GM23338 (cell line): ENCODE measurements around the gene TAF11. TPM values are rescaled to one million over a fixed set of nuclear protein-coding genes. Genes with fewer than 3 reads are reported as not detected.

ENCODE experiments used
- ATAC-seq: fragments of 200-7000 bp; cut with Tn5 transposase; 3 replicates; pipeline ENCODE4 v1.9.1; 2020
- DNase-seq: peaks from one replicate; pipeline ENCODE4 v3.0.0-alpha.2; 2015; ENCODE audit warnings: low spot score
- H2AFZ ChIP-seq: fragments of 200-600 bp; sonication (generic); 2 replicates; pipeline ENCODE4 v1.8.0; 2016; ENCODE audit warnings: antibody characterized with exemption, mild to moderate bottlenecking, moderate library complexity
- H3F3A ChIP-seq: fragments of 200-600 bp; sonication (generic); replicated peaks from 2 replicates; pipeline ENCODE4 v1.8.0; 2017; ENCODE audit warnings: antibody characterized with exemption, mixed run types, low read depth
- H3K27ac ChIP-seq: fragments of 200-600 bp; sonication (generic); 2 replicates; pipeline ENCODE4 v1.6.1; 2016; ENCODE audit warnings: low read depth
- H3K27me3 ChIP-seq: fragments of 200-600 bp; sonication (generic); 2 replicates; pipeline ENCODE4 v1.8.0; 2016; ENCODE audit warnings: mild to moderate bottlenecking, mixed run types, moderate library complexity; ENCODE audit not compliant: insufficient read depth
- H3K36me3 ChIP-seq: fragments of 200-600 bp; sonication (generic); 2 replicates; pipeline ENCODE4 v1.8.0; 2016; ENCODE audit warnings: mild to moderate bottlenecking; ENCODE audit not compliant: insufficient read depth
- H3K4me1 ChIP-seq: fragments of 200-600 bp; sonication (generic); 2 replicates; pipeline ENCODE4 v1.8.0; 2016; ENCODE audit warnings: mild to moderate bottlenecking, moderate library complexity; ENCODE audit not compliant: insufficient read depth
- H3K4me2 ChIP-seq: fragments of 200-600 bp; sonication (generic); 2 replicates; pipeline ENCODE4 v1.7.1; 2017; ENCODE audit warnings: mixed run types
- H3K4me3 ChIP-seq: fragments of 200-600 bp; sonication (generic); 2 replicates; pipeline ENCODE4 v1.6.1; 2016; ENCODE audit warnings: mixed run types
- H3K79me2 ChIP-seq: fragments of 200-600 bp; sonication (generic); replicated peaks from 2 replicates; pipeline ENCODE4 v1.8.0; 2017; ENCODE audit warnings: mild to moderate bottlenecking; ENCODE audit not compliant: insufficient read depth
- H3K9me2 ChIP-seq: fragments of 200-600 bp; sonication (generic); 2 replicates; pipeline ENCODE4 v1.8.0; 2017; ENCODE audit not compliant: insufficient read depth
- H4K20me1 ChIP-seq: fragments of 200-600 bp; sonication (generic); replicated peaks from 2 replicates; pipeline ENCODE4 v1.8.0; 2017; ENCODE audit warnings: mild to moderate bottlenecking; ENCODE audit not compliant: insufficient read depth
- H3K27ac Mint-ChIP-seq: 2 replicates; pipeline ENCODE4 v1.8.0; 2020; ENCODE audit warnings: inconsistent platforms, mild to moderate bottlenecking, moderate library complexity, mixed read lengths
- H3K27me3 Mint-ChIP-seq: 3 replicates; pipeline ENCODE4 v1.8.0; 2022; ENCODE audit warnings: low read depth, mild to moderate bottlenecking, moderate library complexity, mixed read lengths, inconsistent platforms; ENCODE audit not compliant: insufficient read depth, poor library complexity
- H3K36me3 Mint-ChIP-seq: 3 replicates; pipeline ENCODE4 v1.8.0; 2021; ENCODE audit warnings: low read depth, mild to moderate bottlenecking, inconsistent platforms, moderate library complexity, mixed read lengths
- H3K4me1 Mint-ChIP-seq: 3 replicates; pipeline ENCODE4 v1.8.0; 2020; ENCODE audit warnings: mild to moderate bottlenecking, inconsistent platforms, mixed read lengths
- H3K4me3 Mint-ChIP-seq: 3 replicates; pipeline ENCODE4 v1.8.0; 2021; ENCODE audit warnings: moderate library complexity, mild to moderate bottlenecking, inconsistent platforms, mixed read lengths
- H3K9me3 Mint-ChIP-seq: 3 replicates; pipeline ENCODE4 v1.8.0; 2020; ENCODE audit warnings: moderate library complexity, mild to moderate bottlenecking, inconsistent platforms, mixed read lengths
- CREB1 ChIP-seq: fragments of 250-450 bp; sonication (Bioruptor Pico); IDR thresholded peaks from 2 replicates; pipeline ENCODE4 v1.5.0; 2020; ENCODE audit warnings: low read depth, mild to moderate bottlenecking, moderate library complexity
- EZH2 ChIP-seq: fragments of 200-600 bp; sonication (generic); IDR thresholded peaks from one replicate; pipeline ENCODE4 v1.8.0; 2017; ENCODE audit warnings: antibody characterized with exemption, mild to moderate bottlenecking, low read depth; ENCODE audit not compliant: unreplicated experiment
- EZH2phosphoT487 ChIP-seq: fragments of 200-600 bp; sonication (generic); IDR thresholded peaks from one replicate; pipeline ENCODE4 v1.8.1; 2018; ENCODE audit warnings: antibody characterized with exemption; ENCODE audit not compliant: unreplicated experiment
- JUNB ChIP-seq: IDR thresholded peaks from one replicate; pipeline ENCODE4 v1.6.1; 2016; ENCODE audit warnings: antibody characterized with exemption; ENCODE audit not compliant: unreplicated experiment
- NANOG ChIP-seq: IDR thresholded peaks from 2 replicates; pipeline ENCODE4 v1.6.1; 2016; ENCODE audit warnings: antibody characterized with exemption, borderline replicate concordance
- POLR2AphosphoS5 ChIP-seq: IDR thresholded peaks from 2 replicates; pipeline ENCODE4 v1.6.1; 2016; ENCODE audit warnings: antibody characterized with exemption, low read depth
- STAT1 ChIP-seq: IDR thresholded peaks from one replicate; pipeline ENCODE4 v1.6.1; 2016; ENCODE audit warnings: antibody characterized with exemption; ENCODE audit not compliant: unreplicated experiment
- ZNF114 ChIP-seq: fragments of 250-450 bp; sonication (Bioruptor Pico); IDR thresholded peaks from 2 replicates; pipeline ENCODE4 v1.5.0; 2020; ENCODE audit warnings: mild to moderate bottlenecking, moderate library complexity
- ZNF331 ChIP-seq: fragments of 250-450 bp; sonication (Bioruptor Pico); IDR thresholded peaks from 2 replicates; pipeline ENCODE4 v1.5.0; 2020; ENCODE audit warnings: low read depth, mild to moderate bottlenecking, moderate library complexity
- polyA plus RNA-seq: library from polyadenylated mRNA; unstranded; fragments of >200 nt; fragmentation: Nextera tagmentation; extraction: Ambion mirVana; gene quantifications from 2 replicates; pipeline ENCODE4 v1.2.1, GENCODE V29; 2016
- total RNA-seq: library from RNA; depleted of rRNA; stranded (reverse); fragments of >200 nt; shearing (Covaris generic); gene quantifications from 2 replicates; pipeline ENCODE4 v1.2.3, GENCODE V29; 2014
- TF ChIP-seq, protein P1 (sequence below): IDR thresholded peaks from one replicate; pipeline ENCODE4 v1.6.1; 2018; ENCODE audit warnings: antibody characterized with exemption; ENCODE audit not compliant: unreplicated experiment
- TF ChIP-seq, protein P2 (sequence below), 2 experiments: fragments of 200-600 bp in 1 of 2; sonication (generic) in 1 of 2; conservative IDR thresholded peaks; 2 replicates each; pipeline versions ENCODE4 v1.5.1 to v1.6.1; 2016 to 2017; ENCODE audit warnings: antibody characterized with exemption in 2 of 2, low read depth in 2 of 2, mild to moderate bottlenecking in 2 of 2, moderate library complexity in 1 of 2
- TF ChIP-seq, protein P3 (sequence below): fragments of 250-450 bp; sonication (Bioruptor Pico); IDR thresholded peaks from 2 replicates; pipeline ENCODE4 v1.5.0; 2020; ENCODE audit warnings: mild to moderate bottlenecking, moderate library complexity
- TF ChIP-seq, protein P4 (sequence below): IDR thresholded peaks from 2 replicates; pipeline ENCODE4 v1.6.1; 2016; ENCODE audit warnings: antibody characterized with exemption

TAF11 gene
- total and polyA plus RNA-seq, 2 experiments from 2014 or later, result 51.1 to 65.3 TPM

DNA sequence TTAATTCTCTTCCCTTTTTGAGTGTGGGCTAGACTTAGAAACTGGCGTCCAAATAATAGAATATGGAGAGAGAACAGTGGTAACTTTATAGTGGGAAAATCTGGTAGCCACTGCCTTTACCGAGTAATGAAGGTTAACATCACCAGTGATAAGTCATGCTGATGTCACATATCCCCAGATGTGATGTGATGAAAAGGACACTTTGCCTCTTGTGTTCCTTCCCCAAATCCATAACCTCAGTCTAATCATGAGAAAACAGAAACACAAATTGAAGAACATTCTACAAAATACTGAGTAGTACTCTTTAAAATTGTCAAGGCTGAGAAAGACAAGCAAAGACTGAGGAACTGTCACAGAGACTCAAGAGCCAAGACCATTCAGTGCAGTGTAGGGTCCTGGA, 19.0 kb upstream of the TAF11 start:
- Histone ChIP-seq H3K4me2 (no peak overlapping the region), H4K20me1 (peaks cover 34% of the 10 kb centered on the region), H3F3A (no peaks in the 10 kb centered on the region), H3K4me3 (no peak overlapping the region), H3K27ac (no peak overlapping the region), H3K9me2 (no peaks in the 10 kb centered on the region), H3K4me1 (no peaks in the 10 kb centered on the region), H3K27me3 (no peaks in the 10 kb centered on the region), H3K36me3 (no peaks in the 10 kb centered on the region), H3K79me2 (peaks cover 90% of the 10 kb centered on the region), H2AFZ (no peak overlapping the region)
- ATAC-seq, result no peak
- H3K27ac Mint-ChIP-seq, result no peak overlapping the region
- TF ChIP-seq EZH2phosphoT487 (no peak), EZH2 (no peak), ZNF331 (CRISPR knock-in tag) (no peak), POLR2AphosphoS5 (no peak), JUNB (no peak), ZNF114 (CRISPR knock-in tag) (no peak), NANOG (no peak), CREB1 (CRISPR knock-in tag) (no peak), STAT1 (no peak)
- TF ChIP-seq, protein P1, sequence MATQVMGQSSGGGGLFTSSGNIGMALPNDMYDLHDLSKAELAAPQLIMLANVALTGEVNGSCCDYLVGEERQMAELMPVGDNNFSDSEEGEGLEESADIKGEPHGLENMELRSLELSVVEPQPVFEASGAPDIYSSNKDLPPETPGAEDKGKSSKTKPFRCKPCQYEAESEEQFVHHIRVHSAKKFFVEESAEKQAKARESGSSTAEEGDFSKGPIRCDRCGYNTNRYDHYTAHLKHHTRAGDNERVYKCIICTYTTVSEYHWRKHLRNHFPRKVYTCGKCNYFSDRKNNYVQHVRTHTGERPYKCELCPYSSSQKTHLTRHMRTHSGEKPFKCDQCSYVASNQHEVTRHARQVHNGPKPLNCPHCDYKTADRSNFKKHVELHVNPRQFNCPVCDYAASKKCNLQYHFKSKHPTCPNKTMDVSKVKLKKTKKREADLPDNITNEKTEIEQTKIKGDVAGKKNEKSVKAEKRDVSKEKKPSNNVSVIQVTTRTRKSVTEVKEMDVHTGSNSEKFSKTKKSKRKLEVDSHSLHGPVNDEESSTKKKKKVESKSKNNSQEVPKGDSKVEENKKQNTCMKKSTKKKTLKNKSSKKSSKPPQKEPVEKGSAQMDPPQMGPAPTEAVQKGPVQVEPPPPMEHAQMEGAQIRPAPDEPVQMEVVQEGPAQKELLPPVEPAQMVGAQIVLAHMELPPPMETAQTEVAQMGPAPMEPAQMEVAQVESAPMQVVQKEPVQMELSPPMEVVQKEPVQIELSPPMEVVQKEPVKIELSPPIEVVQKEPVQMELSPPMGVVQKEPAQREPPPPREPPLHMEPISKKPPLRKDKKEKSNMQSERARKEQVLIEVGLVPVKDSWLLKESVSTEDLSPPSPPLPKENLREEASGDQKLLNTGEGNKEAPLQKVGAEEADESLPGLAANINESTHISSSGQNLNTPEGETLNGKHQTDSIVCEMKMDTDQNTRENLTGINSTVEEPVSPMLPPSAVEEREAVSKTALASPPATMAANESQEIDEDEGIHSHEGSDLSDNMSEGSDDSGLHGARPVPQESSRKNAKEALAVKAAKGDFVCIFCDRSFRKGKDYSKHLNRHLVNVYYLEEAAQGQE, result no peak
- TF ChIP-seq, protein P2, sequence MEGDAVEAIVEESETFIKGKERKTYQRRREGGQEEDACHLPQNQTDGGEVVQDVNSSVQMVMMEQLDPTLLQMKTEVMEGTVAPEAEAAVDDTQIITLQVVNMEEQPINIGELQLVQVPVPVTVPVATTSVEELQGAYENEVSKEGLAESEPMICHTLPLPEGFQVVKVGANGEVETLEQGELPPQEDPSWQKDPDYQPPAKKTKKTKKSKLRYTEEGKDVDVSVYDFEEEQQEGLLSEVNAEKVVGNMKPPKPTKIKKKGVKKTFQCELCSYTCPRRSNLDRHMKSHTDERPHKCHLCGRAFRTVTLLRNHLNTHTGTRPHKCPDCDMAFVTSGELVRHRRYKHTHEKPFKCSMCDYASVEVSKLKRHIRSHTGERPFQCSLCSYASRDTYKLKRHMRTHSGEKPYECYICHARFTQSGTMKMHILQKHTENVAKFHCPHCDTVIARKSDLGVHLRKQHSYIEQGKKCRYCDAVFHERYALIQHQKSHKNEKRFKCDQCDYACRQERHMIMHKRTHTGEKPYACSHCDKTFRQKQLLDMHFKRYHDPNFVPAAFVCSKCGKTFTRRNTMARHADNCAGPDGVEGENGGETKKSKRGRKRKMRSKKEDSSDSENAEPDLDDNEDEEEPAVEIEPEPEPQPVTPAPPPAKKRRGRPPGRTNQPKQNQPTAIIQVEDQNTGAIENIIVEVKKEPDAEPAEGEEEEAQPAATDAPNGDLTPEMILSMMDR (conservative IDR thresholded peaks at IDR 0.05; ENCODE audit: low read depth in 2 of 2), result no peak
- TF ChIP-seq, protein P3, sequence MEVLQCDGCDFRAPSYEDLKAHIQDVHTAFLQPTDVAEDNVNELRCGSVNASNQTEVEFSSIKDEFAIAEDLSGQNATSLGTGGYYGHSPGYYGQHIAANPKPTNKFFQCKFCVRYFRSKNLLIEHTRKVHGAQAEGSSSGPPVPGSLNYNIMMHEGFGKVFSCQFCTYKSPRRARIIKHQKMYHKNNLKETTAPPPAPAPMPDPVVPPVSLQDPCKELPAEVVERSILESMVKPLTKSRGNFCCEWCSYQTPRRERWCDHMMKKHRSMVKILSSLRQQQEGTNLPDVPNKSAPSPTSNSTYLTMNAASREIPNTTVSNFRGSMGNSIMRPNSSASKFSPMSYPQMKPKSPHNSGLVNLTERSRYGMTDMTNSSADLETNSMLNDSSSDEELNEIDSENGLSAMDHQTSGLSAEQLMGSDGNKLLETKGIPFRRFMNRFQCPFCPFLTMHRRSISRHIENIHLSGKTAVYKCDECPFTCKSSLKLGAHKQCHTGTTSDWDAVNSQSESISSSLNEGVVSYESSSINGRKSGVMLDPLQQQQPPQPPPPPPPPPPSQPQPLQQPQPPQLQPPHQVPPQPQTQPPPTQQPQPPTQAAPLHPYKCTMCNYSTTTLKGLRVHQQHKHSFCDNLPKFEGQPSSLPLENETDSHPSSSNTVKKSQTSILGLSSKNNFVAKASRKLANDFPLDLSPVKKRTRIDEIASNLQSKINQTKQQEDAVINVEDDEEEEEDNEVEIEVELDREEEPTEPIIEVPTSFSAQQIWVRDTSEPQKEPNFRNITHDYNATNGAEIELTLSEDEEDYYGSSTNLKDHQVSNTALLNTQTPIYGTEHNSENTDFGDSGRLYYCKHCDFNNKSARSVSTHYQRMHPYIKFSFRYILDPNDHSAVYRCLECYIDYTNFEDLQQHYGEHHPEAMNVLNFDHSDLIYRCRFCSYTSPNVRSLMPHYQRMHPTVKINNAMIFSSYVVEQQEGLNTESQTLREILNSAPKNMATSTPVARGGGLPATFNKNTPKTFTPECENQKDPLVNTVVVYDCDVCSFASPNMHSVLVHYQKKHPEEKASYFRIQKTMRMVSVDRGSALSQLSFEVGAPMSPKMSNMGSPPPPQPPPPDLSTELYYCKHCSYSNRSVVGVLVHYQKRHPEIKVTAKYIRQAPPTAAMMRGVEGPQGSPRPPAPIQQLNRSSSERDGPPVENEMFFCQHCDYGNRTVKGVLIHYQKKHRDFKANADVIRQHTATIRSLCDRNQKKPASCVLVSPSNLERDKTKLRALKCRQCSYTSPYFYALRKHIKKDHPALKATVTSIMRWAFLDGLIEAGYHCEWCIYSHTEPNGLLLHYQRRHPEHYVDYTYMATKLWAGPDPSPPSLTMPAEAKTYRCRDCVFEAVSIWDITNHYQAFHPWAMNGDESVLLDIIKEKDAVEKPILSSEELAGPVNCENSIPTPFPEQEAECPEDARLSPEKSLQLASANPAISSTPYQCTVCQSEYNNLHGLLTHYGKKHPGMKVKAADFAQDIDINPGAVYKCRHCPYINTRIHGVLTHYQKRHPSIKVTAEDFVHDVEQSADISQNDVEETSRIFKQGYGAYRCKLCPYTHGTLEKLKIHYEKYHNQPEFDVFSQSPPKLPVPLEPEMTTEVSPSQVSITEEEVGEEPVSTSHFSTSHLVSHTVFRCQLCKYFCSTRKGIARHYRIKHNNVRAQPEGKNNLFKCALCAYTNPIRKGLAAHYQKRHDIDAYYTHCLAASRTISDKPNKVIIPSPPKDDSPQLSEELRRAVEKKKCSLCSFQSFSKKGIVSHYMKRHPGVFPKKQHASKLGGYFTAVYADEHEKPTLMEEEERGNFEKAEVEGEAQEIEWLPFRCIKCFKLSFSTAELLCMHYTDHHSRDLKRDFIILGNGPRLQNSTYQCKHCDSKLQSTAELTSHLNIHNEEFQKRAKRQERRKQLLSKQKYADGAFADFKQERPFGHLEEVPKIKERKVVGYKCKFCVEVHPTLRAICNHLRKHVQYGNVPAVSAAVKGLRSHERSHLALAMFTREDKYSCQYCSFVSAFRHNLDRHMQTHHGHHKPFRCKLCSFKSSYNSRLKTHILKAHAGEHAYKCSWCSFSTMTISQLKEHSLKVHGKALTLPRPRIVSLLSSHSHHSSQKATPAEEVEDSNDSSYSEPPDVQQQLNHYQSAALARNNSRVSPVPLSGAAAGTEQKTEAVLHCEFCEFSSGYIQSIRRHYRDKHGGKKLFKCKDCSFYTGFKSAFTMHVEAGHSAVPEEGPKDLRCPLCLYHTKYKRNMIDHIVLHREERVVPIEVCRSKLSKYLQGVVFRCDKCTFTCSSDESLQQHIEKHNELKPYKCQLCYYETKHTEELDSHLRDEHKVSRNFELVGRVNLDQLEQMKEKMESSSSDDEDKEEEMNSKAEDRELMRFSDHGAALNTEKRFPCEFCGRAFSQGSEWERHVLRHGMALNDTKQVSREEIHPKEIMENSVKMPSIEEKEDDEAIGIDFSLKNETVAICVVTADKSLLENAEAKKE (CRISPR knock-in tag), result no peak
- TF ChIP-seq, protein P4, sequence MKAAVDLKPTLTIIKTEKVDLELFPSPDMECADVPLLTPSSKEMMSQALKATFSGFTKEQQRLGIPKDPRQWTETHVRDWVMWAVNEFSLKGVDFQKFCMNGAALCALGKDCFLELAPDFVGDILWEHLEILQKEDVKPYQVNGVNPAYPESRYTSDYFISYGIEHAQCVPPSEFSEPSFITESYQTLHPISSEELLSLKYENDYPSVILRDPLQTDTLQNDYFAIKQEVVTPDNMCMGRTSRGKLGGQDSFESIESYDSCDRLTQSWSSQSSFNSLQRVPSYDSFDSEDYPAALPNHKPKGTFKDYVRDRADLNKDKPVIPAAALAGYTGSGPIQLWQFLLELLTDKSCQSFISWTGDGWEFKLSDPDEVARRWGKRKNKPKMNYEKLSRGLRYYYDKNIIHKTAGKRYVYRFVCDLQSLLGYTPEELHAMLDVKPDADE, result no peak
- no peak overlapping the region for H3K4me3 Mint-ChIP-seq
- H3K4me1 Mint-ChIP-seq, result peaks cover 13% of the 10 kb centered on the region
- DNase-seq, result no peak
- no peaks in the 10 kb centered on the region; the same call in 2 of the 3 replicates for H3K36me3 Mint-ChIP-seq
- H3K27me3 Mint-ChIP-seq, result no peaks in the 10 kb centered on the region
- no peaks in the 10 kb centered on the region; the same call in 2 of the 3 replicates for H3K9me3 Mint-ChIP-seq
